Glomerular visceral epithelial cell (primary cell): ENCODE data around the gene NRIP2.

Experiments used
- DNase-seq: peaks from one replicate; pipeline ENCODE4 v3.0.0-alpha.2; 2016; ENCODE audit errors: extremely low spot score

NRIP2 gene

GRCh38 chr12:2775431-2775830, 59.4 kb downstream of the NRIP2 start:
- no peak for DNase-seq
